ENCODE results near the gene NUDT3.

The NUDT3 gene

GRCh38 chr6:34338811-34339210 is 53.7 kb downstream of the NUDT3 start:
- Histone ChIP-seq H3K36me3 (ENCODE audit: insufficient read depth, low read length) (peaks cover 36% of the 10 kb centered on the region), H3K27me3 (ENCODE audit: insufficient read depth, low read length) (no peaks in the 10 kb centered on the region), H3K9me2 (ENCODE audit: low read depth, low read length) (no peaks in the 10 kb centered on the region), H2AFZ (ENCODE audit: low read length) (no peak overlapping the region), H3K79me2 (ENCODE audit: insufficient read depth, low read length) (peaks cover 11% of the 10 kb centered on the region; the same call in 1 of the 2 replicates), H4K20me1 (ENCODE audit: insufficient read depth, low read length) (no peaks in the 10 kb centered on the region), H3F3A (ENCODE audit: insufficient read depth, low read length) (no peaks in the 10 kb centered on the region), H3K9ac (ENCODE audit: low read length) (no peak overlapping the region), H3K9me3 (ENCODE audit: low read length) (no peaks in the 10 kb centered on the region), H3K4me1 (ENCODE audit: insufficient read depth, low read length, severe bottlenecking) (peaks cover 18% of the 10 kb centered on the region), H3K27ac (ENCODE audit: low read depth, low read length, poor library complexity, severe bottlenecking) (no peak overlapping the region), H3K4me3 (ENCODE audit: low read depth, low read length, poor library complexity, severe bottlenecking) (no peak overlapping the region), H3K4me2 (ENCODE audit: low read length) (no peak overlapping the region)
- no peak for TF ChIP-seq CTCF (IDR thresholded peaks at IDR 0.05; ENCODE audit: low read length)
- TF ChIP-seq EZH2 (IDR thresholded peaks at IDR 0.05; ENCODE audit: borderline replicate concordance, low read length), result no peak

GRCh38 chr6:34338377-34338776 is 54.1 kb downstream of the NUDT3 start:
- H3K9ac ChIP-seq (ENCODE audit: low read length), result no peak overlapping the region
- peaks cover 36% of the 10 kb centered on the region for H3K36me3 ChIP-seq (ENCODE audit: insufficient read depth, low read length)
- H3K9me2 ChIP-seq (ENCODE audit: low read depth, low read length), result no peaks in the 10 kb centered on the region
- no peak overlapping the region for H2AFZ ChIP-seq (ENCODE audit: low read length)
- no peaks in the 10 kb centered on the region for H4K20me1 ChIP-seq (ENCODE audit: insufficient read depth, low read length)
- H3K4me1 ChIP-seq (ENCODE audit: insufficient read depth, low read length, severe bottlenecking), result peaks cover 23% of the 10 kb centered on the region
- TF ChIP-seq EZH2 (IDR thresholded peaks at IDR 0.05; ENCODE audit: borderline replicate concordance, low read length) (no peak), CTCF (IDR thresholded peaks at IDR 0.05; ENCODE audit: low read length) (no peak)
- peaks cover 7% of the 10 kb centered on the region; the same call in 1 of the 2 replicates for H3K79me2 ChIP-seq (ENCODE audit: insufficient read depth, low read length)
- no peak overlapping the region for H3K27ac ChIP-seq (ENCODE audit: low read depth, low read length, poor library complexity, severe bottlenecking)
- no peaks in the 10 kb centered on the region for H3K9me3 ChIP-seq (ENCODE audit: low read length)
- H3K4me2 ChIP-seq (ENCODE audit: low read length), result no peak overlapping the region
- no peaks in the 10 kb centered on the region for H3K27me3 ChIP-seq (ENCODE audit: insufficient read depth, low read length)
- H3F3A ChIP-seq (ENCODE audit: insufficient read depth, low read length), result no peaks in the 10 kb centered on the region
- no peak overlapping the region for H3K4me3 ChIP-seq (ENCODE audit: low read depth, low read length, poor library complexity, severe bottlenecking)

- no peaks in the 10 kb centered on the region for H4K20me1 ChIP-seq (ENCODE audit: insufficient read depth, low read length)
- peaks cover 22% of the 10 kb centered on the region; the same call in 1 of the 2 replicates for H3K36me3 ChIP-seq (ENCODE audit: insufficient read depth, low read length)
- no peaks in the 10 kb centered on the region for H3K9me3 ChIP-seq (ENCODE audit: low read length)
- no peak overlapping the region for H3K9ac ChIP-seq (ENCODE audit: low read length)
- TF ChIP-seq CTCF (IDR thresholded peaks at IDR 0.05; ENCODE audit: low read length), result no peak
- TF ChIP-seq EZH2 (IDR thresholded peaks at IDR 0.05; ENCODE audit: borderline replicate concordance, low read length), result no peak
- no peak overlapping the region for H3K4me2 ChIP-seq (ENCODE audit: low read length)
- H3F3A ChIP-seq (ENCODE audit: insufficient read depth, low read length), result no peaks in the 10 kb centered on the region
- no peak overlapping the region for H3K4me3 ChIP-seq (ENCODE audit: low read depth, low read length, poor library complexity, severe bottlenecking)
- H3K27me3 ChIP-seq (ENCODE audit: insufficient read depth, low read length), result no peaks in the 10 kb centered on the region
- H3K79me2 ChIP-seq (ENCODE audit: insufficient read depth, low read length), result no peaks in the 10 kb centered on the region
- peaks cover 46% of the 10 kb centered on the region for H3K4me1 ChIP-seq (ENCODE audit: insufficient read depth, low read length, severe bottlenecking)
- H3K9me2 ChIP-seq (ENCODE audit: low read depth, low read length), result no peaks in the 10 kb centered on the region
- H3K27ac ChIP-seq (ENCODE audit: low read depth, low read length, poor library complexity, severe bottlenecking), result peak overlapping the region; percentile 82
- H2AFZ ChIP-seq (ENCODE audit: low read length), result no peak overlapping the region
Measured at GRCh38 chr6:34334796-34335416, 57.6 kb downstream of the NUDT3 start.

All from OCI-LY1 (cell line).